ENCODE results near the gene CCL20.
A peak's percentile ranks its signal among the peaks of the same experiment; 100 is the strongest.

Gene CCL20

GRCh38 chr2:227805578-227805977, 8.1 kb upstream of the CCL20 start:
- no peak overlapping the region for H3K27ac ChIP-seq (ENCODE audit: low read depth, low read length)
- no peaks in the 10 kb centered on the region for H3K4me1 ChIP-seq (ENCODE audit: control insufficient read depth, insufficient read depth, low read length)
- no peaks in the 10 kb centered on the region for H3K36me3 ChIP-seq (ENCODE audit: control insufficient read depth, insufficient read depth, low read length)
- H3K9me3 ChIP-seq (ENCODE audit: control insufficient read depth, insufficient read depth, low read length) = no peaks in the 10 kb centered on the region
- no peak overlapping the region for H3K9ac ChIP-seq (ENCODE audit: low read depth, low read length)
- H3K27me3 ChIP-seq (ENCODE audit: control insufficient read depth, insufficient read depth, low read length) = no peaks in the 10 kb centered on the region
- H3K4me3 ChIP-seq (ENCODE audit: low read depth, low read length) = no peak overlapping the region

GRCh38 chr2:227808936-227809335, 4.7 kb upstream of the CCL20 start:
- no peaks in the 10 kb centered on the region for H3K27me3 ChIP-seq (ENCODE audit: control insufficient read depth, insufficient read depth, low read length)
- H3K36me3 ChIP-seq (ENCODE audit: control insufficient read depth, insufficient read depth, low read length) = no peaks in the 10 kb centered on the region
- no peak overlapping the region for H3K9ac ChIP-seq (ENCODE audit: low read depth, low read length)
- no peaks in the 10 kb centered on the region for H3K9me3 ChIP-seq (ENCODE audit: control insufficient read depth, insufficient read depth, low read length)
- H3K27ac ChIP-seq (ENCODE audit: low read depth, low read length) = no peak overlapping the region
- peaks cover 16% of the 10 kb centered on the region for H3K4me1 ChIP-seq (ENCODE audit: control insufficient read depth, insufficient read depth, low read length)
- no peak overlapping the region for H3K4me3 ChIP-seq (ENCODE audit: low read depth, low read length)

- H3K9me3 ChIP-seq (ENCODE audit: control insufficient read depth, insufficient read depth, low read length) = no peaks in the 10 kb centered on the region
- no peak overlapping the region for H3K4me3 ChIP-seq (ENCODE audit: low read depth, low read length)
- H3K36me3 ChIP-seq (ENCODE audit: control insufficient read depth, insufficient read depth, low read length) = no peaks in the 10 kb centered on the region
- H3K4me1 ChIP-seq (ENCODE audit: control insufficient read depth, insufficient read depth, low read length) = peaks cover 16% of the 10 kb centered on the region
- H3K27me3 ChIP-seq (ENCODE audit: control insufficient read depth, insufficient read depth, low read length) = no peaks in the 10 kb centered on the region
- H3K9ac ChIP-seq (ENCODE audit: low read depth, low read length) = no peak overlapping the region
- no peak overlapping the region for H3K27ac ChIP-seq (ENCODE audit: low read depth, low read length)
These were observed 1.6 kb upstream of the CCL20 start for GRCh38 chr2:227812001-227812400.

- Histone ChIP-seq H3K4me1 (ENCODE audit: control insufficient read depth, insufficient read depth, low read length) (peaks cover 23% of the 10 kb centered on the region), H3K27ac (ENCODE audit: low read depth, low read length) (no peak overlapping the region), H3K4me3 (ENCODE audit: low read depth, low read length) (no peak overlapping the region), H3K9ac (ENCODE audit: low read depth, low read length) (no peak overlapping the region), H3K9me3 (ENCODE audit: control insufficient read depth, insufficient read depth, low read length) (no peaks in the 10 kb centered on the region), H3K36me3 (ENCODE audit: control insufficient read depth, insufficient read depth, low read length) (no peaks in the 10 kb centered on the region), H3K27me3 (ENCODE audit: control insufficient read depth, insufficient read depth, low read length) (no peaks in the 10 kb centered on the region)
These were observed 447 bp upstream of the CCL20 start for GRCh38 chr2:227813229-227813561.

DNA sequence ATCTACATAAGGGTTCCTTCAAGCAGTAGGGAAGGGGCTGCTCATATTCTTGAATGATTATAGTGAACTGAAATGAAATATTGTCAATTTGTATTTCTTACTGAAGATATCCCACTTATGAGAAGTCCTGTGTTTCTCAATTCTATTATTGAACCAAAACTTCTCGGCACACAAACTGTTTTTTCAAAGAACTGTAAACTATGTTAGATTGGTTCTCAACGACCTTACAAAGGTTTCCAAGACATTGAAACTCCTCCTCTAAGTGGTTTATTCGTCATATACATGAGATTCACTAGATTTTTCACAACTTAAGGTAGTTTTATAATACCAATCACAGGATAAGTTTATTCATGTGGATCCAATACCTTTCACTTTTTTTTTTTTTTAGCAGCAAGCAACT, 1.4 kb downstream of the CCL20 start:
- Histone ChIP-seq H3K36me3 (ENCODE audit: control insufficient read depth, insufficient read depth, low read length) (no peaks in the 10 kb centered on the region), H3K9ac (ENCODE audit: low read depth, low read length) (no peak overlapping the region), H3K27ac (ENCODE audit: low read depth, low read length) (no peak overlapping the region), H3K4me1 (ENCODE audit: control insufficient read depth, insufficient read depth, low read length) (peaks cover 24% of the 10 kb centered on the region), H3K27me3 (ENCODE audit: control insufficient read depth, insufficient read depth, low read length) (no peaks in the 10 kb centered on the region), H3K4me3 (ENCODE audit: low read depth, low read length) (no peak overlapping the region), H3K9me3 (ENCODE audit: control insufficient read depth, insufficient read depth, low read length) (no peaks in the 10 kb centered on the region)

DNA sequence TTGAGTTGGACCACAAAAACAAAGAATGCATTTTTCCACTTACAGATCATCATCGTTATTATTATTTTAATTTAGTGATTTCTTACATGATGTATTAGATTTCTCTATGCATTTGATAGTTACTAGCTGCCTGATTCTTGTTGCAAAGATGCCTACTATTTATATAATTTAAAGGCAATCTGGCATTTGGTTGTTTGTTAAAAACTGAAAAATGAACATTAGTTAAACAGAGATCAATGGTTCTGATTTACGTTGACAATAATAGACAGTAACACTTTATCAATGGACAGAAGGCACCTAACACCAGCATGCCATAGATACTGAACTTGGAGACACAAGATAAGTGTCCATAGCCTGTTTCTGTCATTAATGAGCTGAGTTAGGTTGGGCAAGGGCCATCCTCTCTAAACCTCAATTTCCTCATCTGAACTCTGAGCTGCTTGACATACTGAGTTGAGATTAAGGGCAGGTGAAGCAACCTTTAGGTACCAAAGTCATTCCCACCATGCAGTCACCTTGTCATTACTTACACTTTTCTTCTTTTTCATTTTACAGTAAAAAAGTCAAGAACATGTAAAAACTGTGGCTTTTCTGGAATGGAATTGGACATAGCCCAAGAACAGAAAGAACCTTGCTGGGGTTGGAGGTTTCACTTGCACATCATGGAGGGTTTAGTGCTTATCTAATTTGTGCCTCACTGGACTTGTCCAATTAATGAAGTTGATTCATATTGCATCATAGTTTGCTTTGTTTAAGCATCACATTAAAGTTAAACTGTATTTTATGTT, 3.1 kb downstream of the CCL20 start:
- no peak overlapping the region for H3K4me3 ChIP-seq (ENCODE audit: low read depth, low read length)
- H3K27ac ChIP-seq (ENCODE audit: low read depth, low read length) = no peak overlapping the region
- H3K9me3 ChIP-seq (ENCODE audit: control insufficient read depth, insufficient read depth, low read length) = no peaks in the 10 kb centered on the region
- no peaks in the 10 kb centered on the region for H3K36me3 ChIP-seq (ENCODE audit: control insufficient read depth, insufficient read depth, low read length)
- H3K9ac ChIP-seq (ENCODE audit: low read depth, low read length) = no peak overlapping the region
- H3K27me3 ChIP-seq (ENCODE audit: control insufficient read depth, insufficient read depth, low read length) = no peaks in the 10 kb centered on the region
- peaks cover 16% of the 10 kb centered on the region for H3K4me1 ChIP-seq (ENCODE audit: control insufficient read depth, insufficient read depth, low read length)

DNA sequence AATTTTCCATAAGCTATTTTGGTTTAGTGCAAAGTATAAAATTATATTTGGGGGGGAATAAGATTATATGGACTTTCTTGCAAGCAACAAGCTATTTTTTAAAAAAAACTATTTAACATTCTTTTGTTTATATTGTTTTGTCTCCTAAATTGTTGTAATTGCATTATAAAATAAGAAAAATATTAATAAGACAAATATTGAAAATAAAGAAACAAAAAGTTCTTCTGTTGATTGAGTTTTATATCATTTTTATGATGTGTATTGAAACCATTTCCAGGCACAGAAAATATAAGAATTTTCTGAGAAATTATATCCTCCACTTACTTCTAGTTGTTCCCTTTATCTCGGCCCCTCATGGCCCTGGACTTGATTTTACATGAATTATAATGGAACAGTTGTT, 3.7 kb downstream of the CCL20 start:
- H3K27me3 ChIP-seq (ENCODE audit: control insufficient read depth, insufficient read depth, low read length) = no peaks in the 10 kb centered on the region
- no peak overlapping the region for H3K4me3 ChIP-seq (ENCODE audit: low read depth, low read length)
- H3K9me3 ChIP-seq (ENCODE audit: control insufficient read depth, insufficient read depth, low read length) = no peaks in the 10 kb centered on the region
- H3K27ac ChIP-seq (ENCODE audit: low read depth, low read length) = peak overlapping the region; percentile 60
- no peaks in the 10 kb centered on the region for H3K36me3 ChIP-seq (ENCODE audit: control insufficient read depth, insufficient read depth, low read length)
- peaks cover 16% of the 10 kb centered on the region for H3K4me1 ChIP-seq (ENCODE audit: control insufficient read depth, insufficient read depth, low read length)
- no peak overlapping the region for H3K9ac ChIP-seq (ENCODE audit: low read depth, low read length)

DNA sequence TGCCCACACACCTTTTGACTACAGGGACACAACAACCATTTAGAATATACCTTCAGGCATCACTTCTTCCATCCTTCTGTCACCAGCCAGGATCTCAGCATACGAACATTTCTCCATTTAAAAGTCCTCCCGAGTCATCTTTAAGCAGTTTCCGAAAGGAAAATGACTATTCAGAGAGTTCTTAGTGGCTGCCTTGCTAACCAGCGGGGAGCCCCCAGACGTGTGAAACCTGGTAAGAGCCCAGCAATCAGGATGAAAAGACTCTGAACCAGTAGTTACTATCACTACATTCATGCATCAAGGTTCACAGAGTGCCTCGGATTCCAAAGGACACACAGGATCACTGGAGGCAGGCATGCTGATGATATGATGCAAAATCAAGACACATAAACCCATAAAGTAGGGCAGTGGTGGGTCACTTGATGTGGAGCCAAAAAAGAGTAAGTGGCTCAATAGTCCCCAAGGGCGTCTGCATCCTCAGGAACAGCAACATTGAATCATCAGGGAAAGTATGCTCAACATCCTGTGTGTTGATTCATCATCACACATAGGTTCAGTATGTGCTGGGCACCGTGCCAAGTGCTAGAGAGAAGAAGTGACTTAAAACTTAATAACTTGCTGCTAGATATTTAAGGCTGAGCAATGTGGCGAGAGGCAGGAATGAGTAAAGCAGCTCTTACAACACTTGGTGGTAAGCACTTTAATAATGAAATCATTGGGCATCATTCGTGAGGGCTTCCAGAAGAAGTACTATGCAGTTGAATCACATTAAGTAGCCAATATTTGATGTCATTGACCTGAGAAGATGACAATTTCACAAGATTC, 4.4 kb downstream of the CCL20 start:
- Histone ChIP-seq H3K27me3 (ENCODE audit: control insufficient read depth, insufficient read depth, low read length) (no peaks in the 10 kb centered on the region), H3K4me1 (ENCODE audit: control insufficient read depth, insufficient read depth, low read length) (peaks cover 15% of the 10 kb centered on the region), H3K36me3 (ENCODE audit: control insufficient read depth, insufficient read depth, low read length) (no peaks in the 10 kb centered on the region), H3K27ac (ENCODE audit: low read depth, low read length) (peak overlapping the region; percentile 60), H3K4me3 (ENCODE audit: low read depth, low read length) (no peak overlapping the region), H3K9me3 (ENCODE audit: control insufficient read depth, insufficient read depth, low read length) (no peaks in the 10 kb centered on the region), H3K9ac (ENCODE audit: low read depth, low read length) (no peak overlapping the region)

- Histone ChIP-seq H3K27ac (ENCODE audit: low read depth, low read length) (no peak overlapping the region), H3K4me3 (ENCODE audit: low read depth, low read length) (no peak overlapping the region), H3K36me3 (ENCODE audit: control insufficient read depth, insufficient read depth, low read length) (no peaks in the 10 kb centered on the region), H3K9ac (ENCODE audit: low read depth, low read length) (no peak overlapping the region), H3K9me3 (ENCODE audit: control insufficient read depth, insufficient read depth, low read length) (no peaks in the 10 kb centered on the region), H3K27me3 (ENCODE audit: control insufficient read depth, insufficient read depth, low read length) (no peaks in the 10 kb centered on the region), H3K4me1 (ENCODE audit: control insufficient read depth, insufficient read depth, low read length) (peaks cover 8% of the 10 kb centered on the region)
These were observed 5.2 kb downstream of the CCL20 start for GRCh38 chr2:227818675-227819397.

DNA sequence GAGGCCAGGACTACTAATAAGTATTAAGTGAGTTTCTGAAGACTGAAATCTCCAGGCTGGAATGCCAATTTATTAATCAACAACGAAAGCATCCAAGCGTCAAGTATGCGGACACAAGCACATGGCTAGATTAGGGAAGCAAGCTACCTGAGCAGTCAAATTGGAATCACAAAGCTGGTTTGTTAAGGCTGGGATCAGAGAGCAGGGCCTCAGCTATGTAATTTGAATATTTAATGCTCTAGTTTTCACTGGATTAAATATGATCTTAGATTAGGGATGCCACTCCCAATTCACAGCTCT, 5.7 kb downstream of the CCL20 start:
- H3K4me1 ChIP-seq (ENCODE audit: control insufficient read depth, insufficient read depth, low read length) = peaks cover 8% of the 10 kb centered on the region
- no peak overlapping the region for H3K27ac ChIP-seq (ENCODE audit: low read depth, low read length)
- no peaks in the 10 kb centered on the region for H3K9me3 ChIP-seq (ENCODE audit: control insufficient read depth, insufficient read depth, low read length)
- H3K9ac ChIP-seq (ENCODE audit: low read depth, low read length) = no peak overlapping the region
- H3K36me3 ChIP-seq (ENCODE audit: control insufficient read depth, insufficient read depth, low read length) = no peaks in the 10 kb centered on the region
- H3K4me3 ChIP-seq (ENCODE audit: low read depth, low read length) = no peak overlapping the region
- H3K27me3 ChIP-seq (ENCODE audit: control insufficient read depth, insufficient read depth, low read length) = no peaks in the 10 kb centered on the region
